T-helper 1 cell treated with Interleukin-12 subunit alpha and Interleukin-12 subunit beta and Interleukin-4 antibody, amounts not matched to agents 30 ng/mL and 1 ng/mL, for 36 hours (primary cell): ENCODE data around the gene SORL1. TPM values are rescaled to one million over a fixed set of nuclear protein-coding genes. Genes with fewer than 3 reads are reported as not detected.

Source experiments
- intact Hi-C: fragments of 100-400 bp; cut with micrococcal nuclease; formaldehyde crosslinking; loops from one replicate; pipeline ENCODE4 v1.15.1; 2024
- total RNA-seq: library from RNA; stranded (reverse); gene quantifications from 2 replicates; pipeline ENCODE4 v1.2.3, GENCODE V29; 2022

Gene SORL1
- total RNA-seq, 1 donor from 2014 or later: 125 TPM

DNA sequence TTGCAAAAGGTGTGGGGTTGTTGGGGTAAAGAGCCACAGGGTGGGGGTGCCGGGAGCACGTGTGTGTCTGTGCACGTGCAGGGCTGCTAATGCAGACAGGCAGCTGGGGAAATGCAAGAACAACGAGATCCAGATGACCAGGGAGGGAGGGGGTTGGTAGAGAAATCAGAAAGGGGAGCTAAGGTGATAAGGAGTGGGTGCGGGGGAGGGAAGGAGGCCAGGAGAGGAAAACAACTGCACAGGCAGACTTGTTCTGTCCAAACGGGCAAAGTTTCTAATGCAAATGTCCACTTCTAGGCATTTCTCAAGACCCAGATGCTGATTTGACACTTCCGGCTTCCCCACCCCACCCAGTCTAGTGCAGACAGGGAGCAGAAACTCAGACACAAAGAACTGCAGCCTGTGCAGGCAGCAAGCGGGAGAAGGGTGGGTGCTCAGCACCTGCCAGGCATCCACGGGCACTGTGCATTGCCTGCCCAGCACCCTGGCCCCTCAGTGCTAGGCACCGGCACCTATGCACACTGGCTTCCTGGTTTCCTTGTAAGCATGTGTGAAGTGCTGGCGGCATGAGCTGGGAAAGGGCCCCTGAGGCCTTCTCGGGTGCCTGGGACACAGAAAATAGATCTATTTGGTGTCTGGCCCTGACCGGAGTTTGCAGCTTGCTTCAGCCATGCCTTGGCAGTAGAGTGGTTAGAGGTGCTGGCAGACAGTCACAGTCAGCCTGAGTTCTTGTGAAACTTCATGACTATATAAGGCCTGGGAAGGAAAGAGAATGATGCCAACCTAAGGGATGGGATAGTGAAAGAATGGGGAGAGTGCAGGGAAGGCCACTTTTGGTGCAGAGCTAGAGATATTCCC is 220.7 kb downstream of the SORL1 start:
- intact Hi-C loops: no loop called here

DNA sequence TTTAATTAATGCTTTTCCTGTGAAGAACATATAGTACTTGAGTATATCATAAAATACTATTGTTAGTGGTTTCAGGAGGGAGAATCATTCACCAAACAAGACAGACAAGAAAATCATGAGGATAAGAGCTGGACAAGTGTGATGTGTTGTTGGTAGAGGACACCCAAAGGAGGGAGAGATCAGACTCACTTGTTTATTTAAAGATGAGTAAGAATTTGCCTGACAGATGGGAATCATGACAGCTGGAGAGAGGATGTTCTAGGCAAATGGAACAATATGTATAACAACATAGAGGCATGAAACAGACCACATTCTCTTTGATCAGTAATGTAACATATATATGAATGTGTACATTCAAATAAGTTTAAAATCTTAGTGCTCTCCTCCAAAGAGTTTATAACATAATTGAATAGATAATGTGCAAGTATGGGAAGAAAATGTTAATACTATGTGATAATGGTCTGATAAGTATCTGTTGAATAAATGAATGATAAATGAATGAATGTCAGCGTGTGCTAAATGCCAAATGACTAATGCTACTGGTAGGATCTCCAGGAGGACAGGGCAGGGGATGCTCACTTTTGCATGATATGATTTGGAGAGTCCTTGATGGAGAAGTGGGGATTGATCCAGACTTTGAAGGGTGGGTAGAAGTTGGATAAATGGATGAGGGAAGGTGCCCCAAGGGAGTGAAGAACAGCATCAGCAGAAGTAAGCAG is 229.6 kb downstream of the SORL1 start:
- intact Hi-C loops: no loop called here

Other genes starting within 250 kb of the SORL1 start
- gene SC5D, start 159.5 kb upstream of the SORL1 start, total RNA-seq: 20.7 and 23.0 TPM in 2 replicates